Endothelial cell of umbilical vein (primary cell): ENCODE results near the gene LTA4H. TPM values are rescaled to one million over a fixed set of nuclear protein-coding genes. Genes with fewer than 3 reads are reported as not detected.

ENCODE experiments used
- BruUV-seq: library from RNA; stranded (reverse); fragments of 400-500 nt; replicated peaks from 2 replicates; lab custom pipeline; 2021; lab: Mats Ljungman, UMichigan
- CTCF ChIA-PET: fragments of 300-600, 350-600 bp; sonication (Branson Sonifier 250); formaldehyde crosslinking; loops from one replicate; lab custom pipeline; 2021; ENCODE audit warnings: antibody characterized with exemption, inconsistent platforms; lab: Charles Lee
- POLR2A ChIA-PET: fragments of 300-600, 350-600 bp; sonication (Branson Sonifier 250); formaldehyde crosslinking; loops from one replicate; lab custom pipeline; 2021; ENCODE audit warnings: antibody characterized with exemption, inconsistent platforms; lab: Charles Lee
- DNase-seq: peaks from one replicate; pipeline ENCODE4 v3.0.0-alpha.2; 2011; ENCODE audit warnings: low read depth, low spot score
- FAIRE-seq: peaks from 2 replicates; lab custom pipeline; 2011; peaks lifted over from hg19 to GRCh38; lab: Jason Lieb, UNC
- H2AFZ ChIP-seq: 2 replicates; pipeline ENCODE4 v1.6.0; 2012; ENCODE audit warnings: low read depth, low read length, control low read depth, inconsistent platforms
- H3K27ac ChIP-seq: 2 replicates; pipeline ENCODE4 v1.5.1; 2011; ENCODE audit warnings: low read depth, mild to moderate bottlenecking, control low read depth, low read length, moderate library complexity; ENCODE audit not compliant: insufficient read depth
- H3K27me3 ChIP-seq, 2 experiments: 2 replicates each; pipeline versions ENCODE4 v1.6.0 to v1.6.1; 2011; ENCODE audit warnings: low read length in 2 of 2, mixed read lengths in 1 of 2; ENCODE audit not compliant: control insufficient read depth in 2 of 2, insufficient read depth in 2 of 2
- H3K36me3 ChIP-seq, 2 experiments: 2 replicates in 1 of 2; 3 replicates in 1 of 2; pipeline ENCODE4 v1.5.1; 2011; ENCODE audit warnings: low read length in 2 of 2, mild to moderate bottlenecking in 1 of 2, moderate library complexity in 1 of 2; ENCODE audit not compliant: control insufficient read depth in 2 of 2, insufficient read depth in 2 of 2; ENCODE audit errors: extremely low read depth in 1 of 2
- H3K4me1 ChIP-seq: 3 replicates; pipeline ENCODE4 v1.5.1; 2011; ENCODE audit warnings: mild to moderate bottlenecking, low read length; ENCODE audit not compliant: control insufficient read depth, insufficient read depth; ENCODE audit errors: extremely low read depth
- H3K4me2 ChIP-seq: 2 replicates; pipeline ENCODE4 v1.6.1; 2011; ENCODE audit warnings: low read length, control low read depth, mixed read lengths; ENCODE audit not compliant: insufficient read depth
- H3K4me3 ChIP-seq, 3 experiments: fragments of 200-600 bp in 1 of 3; sonication (generic), shearing (Covaris generic) in 1 of 3; replicated peaks in 1 of 3; 2 replicates each; pipeline ENCODE4 v1.5.1; 2011 to 2016; ENCODE audit warnings: control low read depth in 3 of 3, low read length in 3 of 3, mild to moderate bottlenecking in 2 of 3, inconsistent platforms in 1 of 3, low read depth in 1 of 3, moderate library complexity in 1 of 3; ENCODE audit not compliant: insufficient read depth in 1 of 3
- H3K79me2 ChIP-seq: 2 replicates; pipeline ENCODE4 v1.6.0; 2012; ENCODE audit warnings: low read length, inconsistent platforms; ENCODE audit not compliant: control insufficient read depth, insufficient read depth
- H3K9ac ChIP-seq: replicated peaks from 2 replicates; pipeline ENCODE3; 2011; ENCODE audit warnings: low read length, control low read depth; ENCODE audit not compliant: insufficient read depth; ENCODE audit errors: extremely low read depth
- H3K9me1 ChIP-seq: replicated peaks from 3 replicates; pipeline ENCODE4 v1.6.0; 2011; ENCODE audit warnings: mild to moderate bottlenecking, low read length; ENCODE audit not compliant: control insufficient read depth, insufficient read depth; ENCODE audit errors: extremely low read depth
- H3K9me3 ChIP-seq: replicated peaks from 2 replicates; pipeline ENCODE4 v1.5.1; 2012; ENCODE audit warnings: low read length, inconsistent platforms; ENCODE audit not compliant: control insufficient read depth, insufficient read depth
- H4K20me1 ChIP-seq: replicated peaks from 2 replicates; pipeline ENCODE3; 2011; ENCODE audit warnings: mild to moderate bottlenecking, low read length; ENCODE audit not compliant: control insufficient read depth, insufficient read depth; ENCODE audit errors: extremely low read depth
- FOS ChIP-seq: IDR thresholded peaks from 2 replicates; pipeline ENCODE4 v1.6.1; 2011; ENCODE audit warnings: mild to moderate bottlenecking, low read length, moderate library complexity, borderline replicate concordance; ENCODE audit not compliant: insufficient read depth
- MAX ChIP-seq: IDR thresholded peaks from 2 replicates; pipeline ENCODE4 v1.6.1; 2011; ENCODE audit not compliant: insufficient read depth, insufficient read length
- dilution Hi-C: fragments of 300-500 bp; cut with MboI; formaldehyde crosslinking; loops from one replicate; pipeline ENCODE4 v1.15.0; 2019; ENCODE audit warnings: low sequenced_read_pairs; ENCODE audit not compliant: extremely low pct_ligation_motif_present
- intact Hi-C: fragments of 100-400 bp; cut with micrococcal nuclease; formaldehyde crosslinking; loops from one replicate; pipeline ENCODE4 v1.10.0; 2022
- polyA plus RNA-seq, 4 experiments: library from polyadenylated mRNA; depleted of rRNA in 3 of 4; stranded (reverse) in 3 of 4; unstranded in 1 of 4; fragments of >200 nt; gene quantifications; 2 replicates each; pipeline versions ENCODE4 v1.2.1 to v1.2.3, GENCODE V29; 2011 to 2012; ENCODE audit warnings: missing spikeins in 1 of 4
- total RNA-seq: library from RNA; stranded (reverse); gene quantifications from 2 replicates; pipeline ENCODE4 v1.2.3, GENCODE V29; 2021
- TF ChIP-seq, protein P1 (sequence below), 2 donors: IDR thresholded peaks; 1 replicate in 1 of 2; 2 replicates in 1 of 2; pipeline ENCODE4 v1.5.1; 2011; ENCODE audit warnings: low read length in 2 of 2, mild to moderate bottlenecking in 2 of 2, moderate library complexity in 2 of 2, control low read depth in 1 of 2, inconsistent platforms in 1 of 2, low read depth in 1 of 2; ENCODE audit not compliant: insufficient read depth in 1 of 2; ENCODE audit errors: extremely low read depth in 1 of 2

The LTA4H gene
- total and polyA plus RNA-seq, 2 donors (not counting 3 experiments of a cell fraction or from before 2014, with no cell fraction given), result 77.1 to 85.2 TPM

DNA sequence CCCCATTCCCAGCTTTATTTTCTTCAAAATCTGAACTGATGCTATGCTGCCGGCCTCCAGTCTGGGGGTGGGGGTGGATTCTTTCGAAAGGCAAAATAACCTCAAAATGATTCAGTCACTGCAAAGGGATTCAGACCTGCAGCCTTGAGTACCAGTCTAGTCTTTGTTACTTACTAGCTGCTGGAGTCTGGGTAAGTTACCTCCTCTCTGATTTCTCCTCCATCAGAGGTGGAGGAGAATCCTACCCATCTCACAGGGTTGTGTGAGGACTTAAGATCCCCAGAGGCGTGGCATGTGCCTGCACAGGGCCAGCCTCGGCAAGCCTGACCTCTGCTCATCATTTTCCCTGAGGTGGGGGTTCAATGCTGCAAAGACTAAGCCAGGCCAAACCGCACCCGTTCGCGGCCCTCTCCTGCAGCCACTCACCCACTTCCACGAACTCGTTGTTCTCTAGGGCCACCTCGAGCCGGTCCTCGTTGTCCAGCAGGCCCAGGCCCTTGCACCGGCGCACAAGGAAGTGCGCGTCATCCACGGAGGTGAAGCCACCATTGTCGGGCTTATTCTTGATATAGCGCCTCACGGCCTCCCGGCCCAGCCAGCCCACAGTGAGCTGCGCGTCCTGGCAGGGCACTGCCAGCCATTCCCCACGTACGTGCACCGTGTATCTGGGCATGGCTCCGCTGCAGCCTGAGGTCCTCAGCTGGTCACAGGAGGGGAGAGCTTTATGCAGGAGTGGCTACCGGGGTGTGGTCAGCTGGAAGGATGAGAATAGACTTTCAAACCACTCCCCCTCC, 40.0 kb downstream of the LTA4H start:
- dilution Hi-C loops (no loop called here), intact Hi-C loops (no loop called here)
- H3K36me3 ChIP-seq, result peaks cover 0 to 2% of the 10 kb centered on the region in 2 experiments
- no peak overlapping the region for H3K9ac ChIP-seq
- no peak for FAIRE-seq
- peaks cover 3 to 11% of the 10 kb centered on the region in 2 experiments for H3K27me3 ChIP-seq
- H3K4me2 ChIP-seq, result no peak overlapping the region
- no peaks in the 10 kb centered on the region for H3K9me1 ChIP-seq
- H3K4me1 ChIP-seq, result no peaks in the 10 kb centered on the region
- BruUV-seq, result no TSS peak
- no peak overlapping the region for H2AFZ ChIP-seq
- no peak for DNase-seq
- TF ChIP-seq, protein P1, sequence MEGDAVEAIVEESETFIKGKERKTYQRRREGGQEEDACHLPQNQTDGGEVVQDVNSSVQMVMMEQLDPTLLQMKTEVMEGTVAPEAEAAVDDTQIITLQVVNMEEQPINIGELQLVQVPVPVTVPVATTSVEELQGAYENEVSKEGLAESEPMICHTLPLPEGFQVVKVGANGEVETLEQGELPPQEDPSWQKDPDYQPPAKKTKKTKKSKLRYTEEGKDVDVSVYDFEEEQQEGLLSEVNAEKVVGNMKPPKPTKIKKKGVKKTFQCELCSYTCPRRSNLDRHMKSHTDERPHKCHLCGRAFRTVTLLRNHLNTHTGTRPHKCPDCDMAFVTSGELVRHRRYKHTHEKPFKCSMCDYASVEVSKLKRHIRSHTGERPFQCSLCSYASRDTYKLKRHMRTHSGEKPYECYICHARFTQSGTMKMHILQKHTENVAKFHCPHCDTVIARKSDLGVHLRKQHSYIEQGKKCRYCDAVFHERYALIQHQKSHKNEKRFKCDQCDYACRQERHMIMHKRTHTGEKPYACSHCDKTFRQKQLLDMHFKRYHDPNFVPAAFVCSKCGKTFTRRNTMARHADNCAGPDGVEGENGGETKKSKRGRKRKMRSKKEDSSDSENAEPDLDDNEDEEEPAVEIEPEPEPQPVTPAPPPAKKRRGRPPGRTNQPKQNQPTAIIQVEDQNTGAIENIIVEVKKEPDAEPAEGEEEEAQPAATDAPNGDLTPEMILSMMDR (IDR thresholded peaks at IDR 0.05; ENCODE audit: extremely low read depth in 1 of 2, insufficient read depth in 1 of 2, low read depth in 1 of 2, low read length in 2 of 2), result no peak
- TF ChIP-seq FOS (no peak), MAX (no peak)
- ChIA-PET CTCF (interaction anchor here (0.8 to 2.1 kb wide), 2 partner anchors 15 to 77 kb away, joined by 3 to 7 read pairs; no protein-coding TSS in a partner anchor), POLR2A (no interaction called here)
- H4K20me1 ChIP-seq, result no peaks in the 10 kb centered on the region
- H3K4me3 ChIP-seq, result no peak overlapping the region
- no peaks in the 10 kb centered on the region for H3K9me3 ChIP-seq
- H3K79me2 ChIP-seq, result no peaks in the 10 kb centered on the region
- no peak overlapping the region for H3K27ac ChIP-seq
